Measurements from ENCODE around the gene CFP.

Gene CFP

DNA sequence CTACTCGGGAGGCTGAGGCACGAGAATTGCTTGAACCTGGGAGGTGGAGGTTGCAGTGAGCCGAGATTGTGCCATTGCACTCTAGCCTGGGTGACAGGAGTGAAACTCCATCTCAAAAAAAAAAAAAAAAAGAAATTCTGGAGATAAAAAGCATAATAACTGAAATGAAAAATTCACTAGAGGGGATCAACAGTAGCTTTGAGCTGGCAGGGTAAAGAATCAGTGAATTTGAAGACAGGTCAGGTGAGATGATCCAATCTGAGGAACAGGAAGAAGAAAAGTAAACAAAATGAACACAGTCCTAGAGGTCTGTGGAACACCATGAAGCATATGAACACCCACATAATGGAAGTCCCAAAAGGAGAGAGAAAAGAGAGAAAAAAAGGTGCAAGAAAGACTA lies 32.5 kb downstream of the CFP start:
- no peak for DNase-seq

DNA sequence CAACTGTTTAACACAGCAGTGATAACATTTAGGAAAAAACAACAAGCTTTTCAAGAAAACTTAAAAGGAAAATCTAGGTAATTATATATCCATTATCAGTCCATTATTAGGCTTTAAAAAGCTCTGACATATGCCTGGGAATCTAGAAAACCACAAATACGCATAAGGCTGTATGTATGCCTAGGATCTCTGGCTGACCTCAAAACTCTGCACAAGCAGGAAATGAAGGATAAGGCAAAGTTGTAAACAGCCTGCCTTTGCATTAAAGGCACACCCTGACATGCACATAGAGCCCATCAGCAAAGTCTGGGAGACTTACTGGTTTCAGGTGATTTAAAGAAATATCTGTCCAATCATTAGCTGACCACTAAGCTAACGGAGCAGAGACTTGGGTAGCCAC lies 33.5 kb downstream of the CFP start:
- no peak for DNase-seq

- no peak for DNase-seq
Observed at GRCh38 chrX:47595716-47596251, 33.9 kb downstream of the CFP start.

- no peak for DNase-seq
Observed at GRCh38 chrX:47593522-47593921, 36.2 kb downstream of the CFP start.

DNA sequence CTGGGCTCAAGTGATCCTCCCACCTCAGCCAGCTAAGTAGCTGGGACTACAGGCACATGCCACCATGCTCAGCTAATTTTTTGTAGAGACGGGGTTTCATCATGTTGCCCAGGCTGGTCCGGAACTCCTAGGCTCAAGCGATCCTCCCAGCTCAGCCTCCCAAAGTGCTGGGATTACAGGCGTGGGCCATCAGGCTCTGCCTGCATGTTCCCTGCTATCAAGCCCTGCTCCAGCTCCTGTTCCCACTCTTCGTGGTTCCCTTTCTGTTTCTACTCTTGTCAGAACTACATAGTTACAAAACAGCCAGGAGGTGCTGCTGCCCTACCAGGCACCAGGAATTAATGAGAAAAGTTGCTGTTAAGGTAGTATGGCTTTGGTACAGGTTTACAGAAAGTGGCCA lies 38.7 kb downstream of the CFP start:
- DNase-seq, result no peak

DNA sequence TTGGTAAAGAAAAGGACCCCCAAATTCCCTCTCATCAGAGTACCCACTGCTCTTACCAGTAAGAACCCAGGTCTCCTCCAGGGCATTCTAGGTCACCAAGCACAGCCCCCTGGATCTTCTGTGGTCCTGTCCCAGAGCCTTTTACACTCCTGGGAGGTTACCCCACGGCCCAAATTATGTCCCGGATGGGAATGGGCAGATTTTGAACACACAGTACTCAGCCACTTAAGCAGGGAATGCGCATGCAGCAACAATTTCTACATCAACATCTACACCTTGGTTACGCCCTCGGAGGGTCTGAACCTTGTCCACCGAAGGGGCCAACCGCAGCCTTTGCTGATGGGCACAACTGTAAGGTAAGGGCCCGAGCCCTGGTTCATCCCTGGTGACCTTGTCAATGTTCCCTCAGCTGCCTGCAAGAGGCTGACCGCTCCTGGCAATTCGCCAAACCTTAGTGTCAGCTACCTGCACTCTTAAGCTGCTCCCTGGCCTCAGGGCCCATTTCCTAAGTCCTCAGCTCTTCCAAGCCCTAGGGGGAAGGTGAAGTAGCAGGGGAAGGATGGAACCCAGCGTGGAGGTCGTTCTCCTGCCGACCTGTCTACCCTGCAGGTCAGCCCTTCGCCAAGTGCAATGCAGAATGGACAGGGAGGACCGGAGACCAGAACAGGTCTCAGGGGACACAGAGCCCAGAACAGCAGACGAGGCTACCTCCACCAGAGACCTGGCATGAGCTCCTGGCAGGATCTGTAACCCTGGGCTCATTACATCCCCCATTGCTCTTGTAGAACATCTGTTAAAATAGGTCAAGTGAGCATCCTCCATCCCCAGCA lies 41.6 kb downstream of the CFP start:
- no peak for DNase-seq

GRCh38 chrX:47587091-47587891 lies 42.4 kb downstream of the CFP start:
- DNase-seq, result no peak

DNA sequence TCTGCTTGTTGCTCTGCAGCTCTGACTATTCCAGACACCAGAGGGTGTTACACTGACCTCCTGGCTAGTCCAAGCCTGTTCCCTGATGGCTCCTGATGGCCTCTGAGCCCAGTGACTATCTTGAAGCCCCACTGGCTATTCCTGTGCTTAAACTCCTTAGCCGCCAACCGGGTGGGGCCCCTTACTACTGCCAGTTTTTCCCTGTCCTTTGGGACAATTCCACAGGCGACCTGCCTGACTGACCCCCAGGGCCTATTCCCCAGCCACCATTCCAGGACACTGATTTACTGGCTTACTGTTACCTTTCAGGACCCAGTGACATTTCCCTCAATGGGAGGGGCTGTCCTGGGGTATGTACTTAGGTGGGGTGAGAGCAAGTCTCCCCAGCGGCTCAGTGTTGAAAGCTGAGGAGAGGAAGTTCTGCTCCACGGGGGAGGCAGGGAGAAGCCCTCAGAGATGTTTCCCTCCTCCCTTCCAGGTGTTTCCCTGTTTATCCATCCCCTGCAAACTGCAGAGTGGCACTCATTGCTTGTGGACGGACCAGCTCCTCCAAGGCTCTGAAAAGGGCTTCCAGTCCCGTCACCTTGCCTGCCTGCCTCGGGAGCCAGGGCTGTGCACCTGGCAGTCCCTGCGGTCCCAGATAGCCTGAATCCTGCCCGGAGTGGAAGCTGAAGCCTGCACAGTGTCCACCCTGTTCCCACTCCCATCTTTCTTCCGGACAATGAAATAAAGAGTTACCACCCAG lies 43.5 kb downstream of the CFP start:
- DNase-seq, result no peak

DNA sequence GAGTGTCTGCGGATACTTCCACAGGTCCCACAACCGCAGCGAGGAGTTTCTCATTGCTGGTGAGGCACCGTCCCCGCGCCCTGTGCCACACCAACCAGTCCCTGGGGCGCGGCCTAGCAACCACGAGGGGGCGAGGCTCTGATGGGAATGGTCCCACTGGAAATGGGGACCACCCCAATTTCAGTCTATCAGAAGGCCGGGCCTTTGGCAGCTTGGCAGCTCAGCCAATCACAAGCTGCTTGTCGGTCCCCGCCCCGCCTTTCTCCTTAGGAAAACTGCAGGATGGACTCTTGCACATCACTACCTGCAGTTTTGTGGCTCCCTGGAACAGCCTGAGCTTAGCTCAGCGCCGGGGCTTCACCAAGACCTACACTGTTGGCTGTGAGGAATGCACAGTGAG lies 44.5 kb downstream of the CFP start:
- no peak for DNase-seq

GRCh38 chrX:47584714-47585113 lies 45.0 kb downstream of the CFP start:
- no peak for DNase-seq

DNA sequence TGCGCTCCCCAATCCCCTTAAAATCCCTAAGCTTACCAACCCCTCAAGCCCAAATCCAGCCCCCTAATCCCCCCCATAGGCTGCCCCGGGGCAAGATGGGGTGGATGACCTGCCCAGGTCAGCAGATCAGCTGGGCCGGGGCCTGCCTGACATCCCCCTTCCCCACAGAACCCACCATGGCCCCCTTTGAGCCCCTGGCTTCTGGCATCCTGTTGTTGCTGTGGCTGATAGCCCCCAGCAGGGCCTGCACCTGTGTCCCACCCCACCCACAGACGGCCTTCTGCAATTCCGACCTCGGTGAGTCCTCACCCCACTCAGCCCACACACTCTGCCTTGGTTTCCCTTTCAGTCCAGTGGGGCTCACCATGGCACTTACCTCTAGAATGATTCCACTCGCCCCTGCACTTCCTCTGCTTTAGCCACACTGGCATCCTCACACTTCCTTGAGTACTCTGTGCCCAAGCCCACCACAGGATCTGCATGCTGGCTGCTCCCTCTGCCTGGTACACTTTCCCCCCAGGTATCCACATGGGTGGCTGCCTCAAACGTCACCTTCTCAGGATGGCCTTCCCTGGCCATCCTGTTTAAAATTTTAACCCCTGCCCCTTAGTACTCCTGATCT lies 46.4 kb downstream of the CFP start:
- DNase-seq, result no peak

GRCh38 chrX:47581731-47582647 lies 47.7 kb downstream of the CFP start, which contains the start of gene TIMP1:
TSS of gene TIMP1 (plus strand) at chrX:47582436. CDS start at chrX:47583416, 980 bp downstream.
- peak; percentile 78 for DNase-seq

GRCh38 chrX:47579537-47579936 lies 50.2 kb downstream of the CFP start:
- no peak for DNase-seq

GRCh38 chrX:47578692-47579091 lies 51.0 kb downstream of the CFP start:
- DNase-seq, result no peak

DNA sequence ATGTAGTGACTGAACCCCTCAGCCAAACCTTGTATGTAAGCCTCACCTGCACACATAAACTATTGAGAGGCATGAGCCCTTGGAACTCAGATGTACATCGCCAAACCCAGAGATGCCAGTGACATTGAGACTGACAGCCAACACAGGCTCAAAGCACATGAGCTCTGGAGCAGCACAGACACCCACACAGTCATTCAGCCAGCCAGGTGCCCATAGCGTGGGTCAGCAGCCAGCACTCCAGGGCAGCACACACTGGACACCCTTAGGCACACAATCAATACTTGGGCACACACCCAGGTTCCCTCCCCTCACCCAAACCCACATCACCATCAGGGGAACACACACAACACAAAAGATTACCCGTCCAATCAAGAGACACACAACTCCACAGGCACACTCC lies 51.8 kb downstream of the CFP start:
- no peak for DNase-seq

DNA sequence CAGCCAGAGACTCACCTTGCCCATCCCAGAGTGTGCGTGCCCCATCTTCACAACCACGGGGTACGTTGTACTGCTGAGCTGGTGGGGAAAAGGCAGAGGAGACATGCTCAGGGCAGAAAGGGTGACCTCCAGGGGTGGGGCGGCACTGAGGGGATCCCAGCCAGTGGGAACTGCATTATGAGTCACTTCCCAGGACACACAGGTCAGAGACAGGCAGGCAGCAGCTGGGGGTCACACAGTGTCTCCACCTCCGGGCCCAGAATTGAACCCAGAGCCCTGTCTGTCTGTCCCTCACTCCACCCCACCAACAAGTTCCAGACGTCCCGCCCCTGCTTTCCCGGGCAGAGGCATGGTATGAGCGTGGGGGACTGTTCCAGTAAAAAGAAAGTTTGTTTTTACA lies 52.3 kb downstream of the CFP start:
- DNase-seq, result no peak

GRCh38 chrX:47576021-47576898 lies 53.5 kb downstream of the CFP start:
- DNase-seq, result no peak

GRCh38 chrX:47574547-47575301 lies 55.0 kb downstream of the CFP start:
- DNase-seq, result no peak

DNA sequence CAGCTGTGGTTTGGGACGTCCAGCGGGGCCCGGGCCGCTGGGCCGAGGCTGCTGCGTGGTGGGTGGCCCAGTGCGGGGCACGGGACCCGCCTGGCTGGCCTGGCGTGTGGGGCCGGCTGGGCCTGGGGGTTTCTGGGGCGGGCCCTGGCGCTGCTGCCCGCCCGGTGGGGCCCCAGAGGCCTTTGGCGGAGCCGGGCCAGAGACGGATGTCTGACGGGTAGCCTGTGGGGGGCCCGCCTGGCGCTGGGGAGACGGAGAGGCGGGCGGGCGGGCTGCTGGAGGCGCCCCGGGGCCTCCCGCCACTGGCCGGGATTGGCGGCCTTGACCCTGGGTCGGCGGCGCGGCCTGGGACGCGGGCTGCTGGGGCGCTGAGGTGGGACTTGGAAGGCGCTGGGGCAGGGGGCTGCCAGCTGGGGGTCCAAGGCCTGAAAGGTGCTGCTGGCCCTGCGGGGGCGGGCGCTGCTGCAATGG lies 55.6 kb downstream of the CFP start:
- DNase-seq, result no peak

Data from activated naive CD4-positive, alpha-beta T cell treated with anti-CD3 and anti-CD28 coated beads, Interleukin-2, amount 50 U/mL, for 16 hours (primary cell).